Rectal smooth muscle tissue (tissue), 1 donor: Measurements from ENCODE around the gene ATP2B2.

Experiments
- H3K27ac ChIP-seq: one replicate; pipeline ENCODE4 v1.7.0; 2013; ENCODE audit warnings: low read depth, low read length, inconsistent platforms
- H3K27me3 ChIP-seq: one replicate; pipeline ENCODE4 v1.7.0; 2013; ENCODE audit warnings: low read length; ENCODE audit not compliant: control insufficient read depth, insufficient read depth
- H3K36me3 ChIP-seq: one replicate; pipeline ENCODE4 v1.7.0; 2013; ENCODE audit warnings: low read length; ENCODE audit not compliant: control insufficient read depth, insufficient read depth
- H3K4me1 ChIP-seq: one replicate; pipeline ENCODE4 v1.7.0; 2013; ENCODE audit warnings: low read length; ENCODE audit not compliant: control insufficient read depth, insufficient read depth
- H3K4me3 ChIP-seq: one replicate; pipeline ENCODE4 v1.7.0; 2013; ENCODE audit warnings: low read length
- H3K9ac ChIP-seq: one replicate; pipeline ENCODE4 v1.7.0; 2013; ENCODE audit warnings: low read length

The ATP2B2 gene

DNA sequence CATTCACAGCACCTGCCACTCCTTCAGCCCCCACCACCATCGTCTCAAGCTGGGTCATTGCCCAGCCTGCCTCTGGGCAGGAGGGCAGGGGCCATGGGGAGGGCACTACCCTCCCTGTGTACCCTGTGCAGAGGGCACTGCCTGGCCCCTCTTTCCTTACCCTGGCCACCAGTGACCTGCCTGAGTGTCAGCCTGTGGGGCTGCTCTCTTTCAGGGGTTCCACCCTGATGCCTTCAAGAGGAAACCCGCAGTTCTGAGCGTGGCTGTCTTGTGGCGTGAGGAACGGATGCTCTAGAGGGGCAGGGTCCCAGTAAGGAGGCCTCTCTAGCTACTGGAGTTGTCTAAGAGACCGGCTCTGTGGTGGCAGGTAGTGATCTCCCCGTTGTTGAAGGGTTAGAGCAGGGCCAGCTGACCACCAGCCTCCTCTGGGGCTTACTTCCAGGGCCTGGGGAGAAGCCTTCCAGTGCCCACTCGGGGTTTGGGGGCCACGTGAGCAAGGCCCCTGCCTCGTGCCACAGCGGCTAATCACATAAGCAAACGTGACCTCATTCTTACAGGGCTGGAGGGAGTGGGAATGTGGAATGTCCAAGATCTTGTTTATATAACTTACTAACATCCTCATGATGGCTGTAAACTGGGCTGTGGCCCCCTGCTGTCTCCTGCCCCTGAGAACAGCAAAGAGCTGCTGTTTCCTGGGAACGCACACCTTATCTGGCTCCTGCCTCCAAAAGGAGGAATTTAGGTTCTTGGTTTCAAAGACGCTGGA lies 153.1 kb downstream of the ATP2B2 start:
- H3K4me3 ChIP-seq = no peak overlapping the region
- no peak overlapping the region for H3K9ac ChIP-seq
- H3K36me3 ChIP-seq = no peaks in the 10 kb centered on the region
- H3K4me1 ChIP-seq = no peaks in the 10 kb centered on the region
- no peak overlapping the region for H3K27ac ChIP-seq
- peaks cover 8% of the 10 kb centered on the region for H3K27me3 ChIP-seq

DNA sequence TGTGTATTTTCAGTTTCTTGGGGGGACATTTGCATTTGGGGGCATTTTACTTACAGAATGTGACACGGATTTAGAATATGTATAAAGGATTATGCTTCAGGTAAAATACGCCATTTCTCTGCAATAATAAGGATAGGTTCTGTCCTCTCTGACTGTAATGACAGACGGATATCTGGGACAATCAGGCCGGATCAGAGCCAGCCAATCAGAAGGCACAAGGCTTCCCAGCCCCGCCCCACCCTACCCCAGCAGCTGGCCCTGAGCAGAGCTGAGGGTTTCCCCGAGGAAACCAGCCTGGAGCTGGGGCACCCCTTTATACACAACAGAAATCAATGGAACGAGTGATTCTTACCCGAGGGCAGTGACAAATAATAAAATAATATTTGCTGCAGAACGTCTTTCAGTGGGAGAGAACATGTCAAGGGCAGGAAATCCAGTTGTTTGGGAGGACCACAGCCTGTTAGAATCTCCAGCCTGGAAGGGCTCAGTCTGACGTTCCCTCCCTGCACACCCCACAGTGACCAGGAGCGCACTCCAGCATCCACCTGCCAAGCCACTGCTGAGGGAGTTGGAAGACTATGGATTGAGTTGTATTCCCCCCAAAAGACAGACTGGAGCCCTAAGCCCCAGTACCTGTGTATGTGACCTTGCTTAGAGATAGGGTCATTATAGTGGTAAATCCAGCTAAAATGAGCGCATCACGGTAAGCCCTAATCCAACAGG lies 154.2 kb downstream of the ATP2B2 start:
- Histone ChIP-seq H3K27me3 (peaks cover 8% of the 10 kb centered on the region), H3K36me3 (no peaks in the 10 kb centered on the region), H3K4me3 (no peak overlapping the region), H3K9ac (no peak overlapping the region), H3K4me1 (no peaks in the 10 kb centered on the region), H3K27ac (no peak overlapping the region)

DNA sequence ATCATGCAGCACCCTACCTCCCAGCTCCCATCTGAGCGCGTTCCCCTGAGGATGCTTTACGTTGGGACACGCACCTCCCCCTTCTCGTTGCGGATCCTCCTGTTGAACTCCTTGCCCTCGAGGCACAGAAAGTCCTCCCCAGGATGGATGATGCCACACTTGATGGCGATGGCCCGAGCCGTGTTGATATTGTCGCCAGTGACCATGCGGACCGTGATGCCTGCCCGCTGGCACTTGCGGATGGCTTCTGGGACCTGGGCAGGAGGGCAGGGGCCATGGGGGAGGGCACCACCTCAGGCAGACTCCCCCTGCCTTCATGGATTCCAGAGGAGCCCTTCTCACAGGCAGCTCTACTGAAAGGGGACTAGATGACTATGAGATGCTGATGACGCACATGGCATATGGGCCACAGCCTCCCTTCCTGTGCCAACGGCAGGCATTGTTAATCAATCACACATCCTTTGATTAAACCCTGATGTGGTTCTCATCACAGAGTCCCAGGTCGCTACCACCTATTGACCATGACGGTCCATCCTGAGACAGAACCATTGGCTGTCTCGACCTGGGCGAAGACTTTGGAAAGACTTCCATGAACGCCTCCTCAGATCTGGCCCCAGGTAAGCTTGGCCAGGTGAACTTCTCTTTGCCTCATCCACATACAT lies 154.9 kb downstream of the ATP2B2 start:
- Histone ChIP-seq H3K36me3 (no peaks in the 10 kb centered on the region), H3K27me3 (peaks cover 8% of the 10 kb centered on the region), H3K9ac (no peak overlapping the region), H3K4me1 (no peaks in the 10 kb centered on the region), H3K27ac (no peak overlapping the region), H3K4me3 (no peak overlapping the region)

DNA sequence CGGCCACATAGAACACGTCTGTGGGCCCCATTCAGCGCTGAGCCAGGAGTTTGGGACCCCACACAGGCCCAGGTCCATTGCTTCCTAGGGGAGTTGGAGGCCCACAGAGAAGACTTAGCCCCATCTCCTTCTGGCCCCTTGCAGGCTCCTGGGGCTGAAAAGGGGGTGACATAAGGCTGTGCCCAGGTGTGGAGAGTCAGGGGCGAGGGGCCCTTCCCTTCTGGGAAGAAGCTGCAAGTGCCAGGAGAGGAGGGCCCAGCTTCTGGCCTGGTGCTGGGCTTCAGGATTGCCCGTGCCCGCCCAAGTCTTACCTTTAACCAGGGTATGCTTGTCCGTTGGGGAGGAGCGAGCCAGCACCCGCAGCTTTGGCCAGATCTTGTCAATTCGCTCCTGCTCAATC lies 155.6 kb downstream of the ATP2B2 start:
- Histone ChIP-seq H3K36me3 (no peaks in the 10 kb centered on the region), H3K27ac (no peak overlapping the region), H3K27me3 (peaks cover 8% of the 10 kb centered on the region)

DNA sequence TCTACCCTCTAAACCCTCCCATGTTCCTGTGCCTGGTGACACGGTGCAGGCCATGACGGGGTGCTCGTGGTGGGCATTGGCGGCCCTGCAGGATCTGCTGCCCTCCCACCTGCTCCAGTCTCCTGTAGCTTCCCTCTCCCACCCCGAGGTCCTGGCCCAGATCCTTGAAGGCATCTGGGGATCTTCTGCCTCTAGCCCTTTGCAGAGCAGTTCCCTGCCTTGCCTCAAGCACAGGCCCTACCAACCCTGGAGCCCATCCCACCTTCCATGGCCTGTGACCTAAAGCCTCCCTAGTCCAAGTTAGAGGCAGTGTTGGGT lies 157.0 kb downstream of the ATP2B2 start:
- Histone ChIP-seq H3K4me1 (no peaks in the 10 kb centered on the region), H3K9ac (no peak overlapping the region), H3K27ac (no peak overlapping the region), H3K4me3 (no peak overlapping the region), H3K27me3 (peaks cover 4% of the 10 kb centered on the region), H3K36me3 (no peaks in the 10 kb centered on the region)

More for the DNA sequence above, 155.6 kb downstream of the ATP2B2 start:
- Histone ChIP-seq H3K4me3 (no peak overlapping the region), H3K9ac (no peak overlapping the region), H3K4me1 (no peaks in the 10 kb centered on the region)

DNA sequence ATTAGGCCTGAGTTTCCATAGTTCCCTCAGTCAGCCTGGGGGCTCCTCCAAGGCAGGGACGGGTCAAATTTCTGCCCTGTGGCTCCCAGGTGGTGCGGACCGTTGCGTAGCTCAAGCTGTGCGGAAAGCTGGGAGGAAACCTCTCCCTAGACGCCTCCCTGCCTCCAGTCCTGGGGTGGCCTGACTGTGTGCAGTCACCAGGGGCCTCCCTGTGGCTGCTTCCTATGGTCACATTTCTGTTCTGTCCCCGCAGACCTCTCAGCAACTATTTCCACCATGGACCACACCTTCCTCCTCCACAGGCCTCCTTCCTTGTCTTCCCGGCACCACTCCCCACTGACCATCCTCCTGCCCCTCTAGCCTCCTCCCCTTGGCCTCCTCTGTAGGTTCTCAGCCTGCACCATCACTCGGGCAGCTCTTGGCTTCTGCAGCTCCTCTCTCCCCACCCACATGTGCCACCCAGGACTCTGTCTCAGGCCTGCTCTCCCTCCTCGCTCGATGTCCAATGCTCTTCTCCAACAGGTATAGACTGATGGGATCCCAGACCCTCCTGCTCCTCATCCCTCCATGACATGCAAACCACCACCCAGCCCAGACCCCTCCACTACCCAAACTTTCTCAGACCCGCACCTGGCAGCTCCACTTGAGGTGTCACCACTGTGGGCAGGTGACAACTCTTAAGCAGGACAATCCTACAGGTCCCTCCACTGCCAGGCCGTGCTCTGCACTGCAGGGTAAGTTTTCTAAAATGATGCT lies 157.6 kb downstream of the ATP2B2 start:
- Histone ChIP-seq H3K27me3 (peaks cover 4% of the 10 kb centered on the region), H3K4me3 (no peak overlapping the region), H3K27ac (no peak overlapping the region), H3K4me1 (no peaks in the 10 kb centered on the region), H3K36me3 (no peaks in the 10 kb centered on the region), H3K9ac (no peak overlapping the region)

DNA sequence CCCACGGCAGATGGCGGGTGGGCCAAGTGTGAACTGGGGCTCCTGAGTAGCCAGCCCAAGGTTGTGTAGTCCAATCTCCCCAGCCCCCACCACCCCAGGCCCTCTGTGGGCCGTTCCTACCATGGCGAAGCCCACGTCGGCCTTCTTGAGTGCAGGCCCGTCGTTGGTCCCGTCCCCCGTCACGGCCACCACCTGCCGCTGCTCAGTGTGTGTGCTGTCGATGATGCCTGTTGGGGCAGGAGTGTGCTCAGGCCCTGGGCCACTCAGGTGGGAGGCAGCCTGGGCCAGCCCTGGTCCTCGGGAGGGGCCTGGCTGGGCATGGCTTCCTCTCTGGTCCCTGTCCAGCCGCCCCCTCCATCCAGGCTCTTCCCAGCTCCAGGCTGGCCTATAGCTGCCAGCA lies 159.5 kb downstream of the ATP2B2 start:
- Histone ChIP-seq H3K27me3 (no peaks in the 10 kb centered on the region), H3K4me1 (no peaks in the 10 kb centered on the region), H3K27ac (no peak overlapping the region), H3K9ac (no peak overlapping the region), H3K4me3 (no peak overlapping the region), H3K36me3 (no peaks in the 10 kb centered on the region)

DNA sequence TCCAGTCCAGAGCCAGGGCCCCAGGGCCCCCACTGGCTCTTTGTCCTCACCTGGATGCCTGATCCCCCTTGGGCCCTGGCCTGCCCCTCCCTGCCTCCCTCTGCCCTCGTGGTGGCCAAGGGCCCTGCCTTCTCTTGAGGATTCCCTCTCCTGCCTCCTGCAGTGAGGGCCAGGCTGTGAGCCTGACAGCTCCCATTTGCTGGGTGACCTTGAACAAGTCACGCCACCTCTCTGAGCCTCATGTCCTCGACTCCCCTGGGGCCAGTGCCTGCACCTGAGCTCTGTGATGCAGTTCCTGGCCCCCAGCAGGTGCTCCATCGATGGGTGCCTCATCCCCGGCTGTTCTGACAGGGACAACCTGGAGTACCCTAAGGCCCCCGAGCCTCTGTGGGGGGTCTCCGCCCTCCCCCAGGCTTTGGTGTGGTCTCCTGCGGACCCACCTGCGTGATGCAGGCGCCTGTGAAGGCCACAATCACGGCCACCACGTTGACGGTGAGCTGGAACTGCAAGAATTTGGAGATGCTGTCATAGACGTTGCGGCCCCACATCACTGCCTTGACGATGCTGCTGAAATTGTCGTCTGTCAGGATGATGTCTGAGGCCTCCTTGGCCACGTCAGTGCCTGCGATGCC lies 160.3 kb downstream of the ATP2B2 start:
- Histone ChIP-seq H3K4me1 (no peaks in the 10 kb centered on the region), H3K27ac (no peak overlapping the region), H3K4me3 (no peak overlapping the region), H3K27me3 (no peaks in the 10 kb centered on the region), H3K9ac (no peak overlapping the region), H3K36me3 (no peaks in the 10 kb centered on the region)

DNA sequence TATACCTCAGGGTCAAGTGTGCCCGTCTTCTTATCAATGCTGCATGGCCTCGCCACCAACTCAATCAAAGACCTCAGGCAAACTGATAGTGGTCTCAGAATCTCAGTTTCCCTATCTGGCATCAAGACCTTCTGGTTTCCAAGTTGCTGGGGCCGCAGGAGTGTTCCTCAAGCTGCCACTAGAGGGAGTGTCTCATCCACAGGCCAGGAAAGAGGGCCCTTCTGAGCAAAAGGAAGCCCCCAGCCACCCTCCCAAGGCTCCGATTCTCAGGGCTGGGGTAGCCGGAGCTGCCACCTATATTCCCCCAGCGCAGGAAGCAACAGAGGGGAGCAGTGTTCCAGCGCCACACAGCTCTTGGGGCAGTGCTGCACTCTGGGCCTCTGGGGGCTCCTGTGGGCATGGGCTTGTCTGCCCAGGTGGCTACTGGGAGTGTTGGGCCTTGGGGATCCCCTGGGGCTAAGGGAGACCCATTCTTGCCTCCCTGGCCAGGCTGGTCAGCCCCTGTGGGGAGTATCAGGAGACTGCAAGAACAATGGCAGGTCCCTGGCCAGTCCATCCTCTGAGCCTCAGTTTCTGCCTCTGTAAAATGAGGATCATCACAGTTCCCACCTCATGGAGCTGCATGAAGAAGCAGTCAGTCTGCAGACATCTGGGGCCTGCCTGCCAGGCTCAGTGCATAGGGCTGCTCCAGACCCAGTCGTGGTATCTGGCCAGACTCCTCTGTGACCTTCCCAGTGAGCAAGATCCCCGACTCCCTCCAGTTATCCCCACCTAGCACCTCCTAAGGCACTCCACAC lies 161.0 kb downstream of the ATP2B2 start:
- H3K27ac ChIP-seq = no peak overlapping the region
- no peaks in the 10 kb centered on the region for H3K27me3 ChIP-seq
- no peaks in the 10 kb centered on the region for H3K4me1 ChIP-seq
- no peaks in the 10 kb centered on the region for H3K36me3 ChIP-seq
- no peak overlapping the region for H3K4me3 ChIP-seq
- no peak overlapping the region for H3K9ac ChIP-seq

DNA sequence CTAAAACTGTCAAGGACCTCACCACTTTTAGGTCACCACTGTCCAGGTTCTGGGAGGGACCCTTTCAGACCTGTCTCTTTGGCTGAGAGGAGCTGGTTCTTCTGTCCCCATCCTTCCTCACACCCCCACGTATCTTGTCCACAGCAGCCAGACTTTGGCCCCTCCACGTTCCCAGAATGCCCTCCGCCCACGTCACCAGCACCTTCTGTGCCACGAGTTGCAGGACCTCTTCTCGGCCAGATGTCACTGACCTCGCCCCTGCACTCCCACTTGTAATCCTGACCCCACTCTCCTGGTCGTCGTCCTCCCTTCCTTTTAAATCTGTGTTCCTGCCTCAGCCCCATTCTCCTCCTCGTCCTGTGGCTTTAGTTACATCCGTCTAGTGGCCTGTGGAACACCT lies 161.9 kb downstream of the ATP2B2 start:
- no peaks in the 10 kb centered on the region for H3K4me1 ChIP-seq
- no peaks in the 10 kb centered on the region for H3K27me3 ChIP-seq
- no peak overlapping the region for H3K9ac ChIP-seq
- H3K27ac ChIP-seq = no peak overlapping the region
- H3K36me3 ChIP-seq = no peaks in the 10 kb centered on the region
- no peak overlapping the region for H3K4me3 ChIP-seq

DNA sequence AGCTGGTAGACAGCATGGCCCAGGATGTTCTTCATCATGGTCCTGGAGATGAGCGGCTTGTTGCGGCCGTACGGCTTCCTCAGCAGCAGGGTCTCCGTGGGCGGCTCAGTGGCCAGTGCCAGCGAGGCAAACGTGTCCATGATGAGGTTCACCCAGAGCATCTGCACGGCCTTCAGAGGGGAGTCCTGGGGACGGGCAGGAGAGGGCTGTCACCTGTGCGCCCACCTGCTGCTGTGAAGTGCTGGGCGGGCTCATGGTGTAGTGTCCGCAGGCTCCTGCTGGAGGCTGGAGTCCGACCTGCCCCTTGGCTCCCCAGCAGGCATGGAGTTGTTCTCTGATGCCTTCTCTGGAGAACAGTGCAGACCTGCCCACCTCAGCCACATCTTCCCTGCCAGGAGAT lies 162.6 kb downstream of the ATP2B2 start:
- Histone ChIP-seq H3K27me3 (no peaks in the 10 kb centered on the region), H3K27ac (no peak overlapping the region), H3K9ac (no peak overlapping the region), H3K4me3 (no peak overlapping the region), H3K4me1 (no peaks in the 10 kb centered on the region), H3K36me3 (no peaks in the 10 kb centered on the region)
